Ishikawa (cell line): Measurements from ENCODE around the gene NUTM2F.
"Not testable (repeated sequence)": the region's sequence is repeated elsewhere in the genome, so short reads cannot be mapped to it uniquely, and the experiment has no call there.

Experiments used
- CEBPB ChIP-seq: IDR thresholded peaks from 2 replicates; pipeline ENCODE4 v1.6.1; 2012
- CREB1 ChIP-seq: IDR thresholded peaks from 2 replicates; pipeline ENCODE4 v1.6.1; 2012; ENCODE audit warnings: low read depth
- EGR1 ChIP-seq: IDR thresholded peaks from 2 replicates; pipeline ENCODE4 v1.6.1; 2012
- EP300 ChIP-seq: IDR thresholded peaks from 2 replicates; pipeline ENCODE4 v1.6.1; 2012; ENCODE audit warnings: borderline replicate concordance
- FOXM1 ChIP-seq: IDR thresholded peaks from 2 replicates; pipeline ENCODE4 v1.6.1; 2012; ENCODE audit warnings: low read depth, borderline replicate concordance
- NFIC ChIP-seq: IDR thresholded peaks from 2 replicates; pipeline ENCODE4 v1.6.1; 2012
- RAD21 ChIP-seq: IDR thresholded peaks from 2 replicates; pipeline ENCODE4 v1.6.1; 2012; ENCODE audit warnings: low read depth
- TAF1 ChIP-seq: IDR thresholded peaks from 2 replicates; pipeline ENCODE4 v1.6.1; 2012; ENCODE audit warnings: low read depth, mild to moderate bottlenecking
- TCF12 ChIP-seq: IDR thresholded peaks from 2 replicates; pipeline ENCODE4 v1.6.1; 2012; ENCODE audit warnings: low read depth
- TEAD4 ChIP-seq: IDR thresholded peaks from 2 replicates; pipeline ENCODE4 v1.6.1; 2012
- YY1 ChIP-seq: IDR thresholded peaks from 2 replicates; pipeline ENCODE4 v1.6.1; 2012; ENCODE audit warnings: low read depth
- ZBTB7A ChIP-seq: IDR thresholded peaks from 2 replicates; pipeline ENCODE4 v1.6.1; 2012; ENCODE audit warnings: low read depth
- TF ChIP-seq, protein P1 (sequence below): IDR thresholded peaks from 2 replicates; pipeline ENCODE4 v1.6.1; 2012
- TF ChIP-seq, protein P2 (sequence below): IDR thresholded peaks from 2 replicates; pipeline ENCODE4 v1.6.1; 2012
- TF ChIP-seq, protein P3 (sequence below): IDR thresholded peaks from 2 replicates; pipeline ENCODE4 v1.6.1; 2012; ENCODE audit warnings: low read depth, mild to moderate bottlenecking

The NUTM2F gene, protein sequence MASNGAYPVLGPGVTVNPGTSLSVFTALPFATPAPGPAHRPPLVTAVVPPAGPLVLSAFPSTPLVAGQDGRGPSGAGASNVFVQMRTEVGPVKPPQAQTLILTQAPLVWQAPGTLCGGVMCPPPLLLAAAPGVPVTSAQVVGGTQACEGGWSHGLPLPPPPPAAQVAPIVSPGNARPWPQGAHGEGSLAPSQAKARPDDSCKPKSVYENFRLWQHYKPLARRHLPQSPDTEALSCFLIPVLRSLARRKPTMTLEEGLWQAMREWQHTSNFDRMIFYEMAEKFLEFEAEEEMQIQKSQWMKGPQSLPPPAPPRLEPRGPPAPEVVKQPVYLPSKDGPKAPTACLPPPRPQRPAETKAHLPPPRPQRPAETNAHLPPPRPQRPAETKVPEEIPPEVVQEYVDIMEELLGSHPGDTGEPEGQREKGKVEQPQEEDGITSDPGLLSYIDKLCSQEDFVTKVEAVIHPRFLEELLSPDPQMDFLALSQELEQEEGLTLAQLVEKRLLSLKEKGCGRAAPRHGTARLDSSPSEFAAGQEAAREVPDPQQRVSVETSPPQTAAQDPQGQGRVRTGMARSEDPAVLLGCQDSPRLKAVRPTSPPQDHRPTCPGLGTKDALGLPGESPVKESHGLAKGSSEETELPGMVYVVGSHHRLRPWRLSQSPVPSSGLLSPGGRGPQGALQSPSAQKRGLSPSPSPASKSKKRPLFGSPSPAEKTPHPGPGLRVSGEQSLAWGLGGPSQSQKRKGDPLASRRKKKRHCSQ

DNA sequence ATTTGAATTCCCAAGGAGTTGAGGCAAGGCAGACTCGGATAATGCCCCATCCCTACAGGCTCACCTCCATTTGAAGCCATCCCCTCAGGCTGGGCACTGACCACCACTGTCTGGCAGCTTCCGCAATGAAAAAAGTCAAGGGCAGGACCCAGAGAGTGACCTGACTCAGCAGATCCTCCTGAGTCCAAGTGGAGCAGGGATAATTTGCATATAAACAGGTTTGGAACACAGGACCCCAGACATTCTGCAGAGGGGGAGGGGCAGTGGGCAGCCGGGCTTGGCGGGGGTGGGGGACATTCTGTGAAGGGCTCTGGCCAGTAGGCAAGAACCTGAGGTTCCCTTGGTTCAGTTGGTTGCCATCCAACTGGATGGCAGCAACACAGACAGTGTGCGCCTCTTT, at the start of gene NUTM2F:
NUTM2F (minus strand) TSS at position 101 of the 400 bp plus-strand sequence; CDS start at position 80, 21 bp downstream.
- TF ChIP-seq CEBPB, TCF12, RAD21: not testable (repeated sequence)

DNA sequence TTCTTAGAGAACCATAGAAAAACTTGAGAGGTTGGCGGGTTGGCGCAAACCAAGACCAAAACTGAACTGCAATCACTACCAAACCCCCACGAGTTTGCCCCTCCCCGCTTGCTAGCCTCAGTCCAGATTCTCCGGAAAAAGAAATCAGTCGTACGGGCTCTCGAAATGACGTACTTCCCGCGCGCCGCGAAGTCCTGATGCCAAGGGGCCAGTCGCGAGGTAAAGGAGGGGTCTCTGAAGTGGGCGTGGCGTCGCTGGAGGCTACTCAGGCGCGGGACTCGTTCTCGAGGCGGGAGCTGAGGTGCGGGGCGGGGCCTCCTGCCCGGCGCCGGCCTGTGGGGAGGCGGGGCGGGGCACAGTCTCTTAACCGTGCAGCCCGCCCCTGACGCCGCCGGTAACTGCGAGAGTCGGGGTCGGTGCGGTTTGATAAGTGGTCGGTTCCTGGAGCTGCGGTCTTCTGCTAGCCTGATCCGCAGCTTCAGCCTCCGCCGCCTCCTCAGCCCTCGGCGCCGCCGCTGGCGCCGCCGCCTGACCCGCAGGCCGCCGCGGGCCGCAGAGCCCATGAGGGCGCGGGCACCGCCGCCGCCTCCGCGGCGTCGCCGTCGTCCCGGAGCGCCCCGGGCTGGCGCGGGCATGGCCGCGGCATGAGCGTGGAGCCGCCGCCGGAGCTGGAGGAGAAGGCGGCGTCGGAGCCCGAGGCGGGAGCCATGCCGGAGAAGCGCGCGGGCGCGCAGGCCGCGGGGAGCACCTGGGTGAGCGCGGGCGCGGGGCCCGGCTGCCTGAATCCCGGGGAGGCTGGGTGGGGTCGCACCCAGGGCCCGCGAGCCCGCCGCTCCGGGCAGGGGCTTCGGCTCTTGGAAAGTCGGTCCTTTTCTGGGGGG, 46.0 kb upstream of the NUTM2F start:
- peak; percentile 84 for TF ChIP-seq CREB1

DNA sequence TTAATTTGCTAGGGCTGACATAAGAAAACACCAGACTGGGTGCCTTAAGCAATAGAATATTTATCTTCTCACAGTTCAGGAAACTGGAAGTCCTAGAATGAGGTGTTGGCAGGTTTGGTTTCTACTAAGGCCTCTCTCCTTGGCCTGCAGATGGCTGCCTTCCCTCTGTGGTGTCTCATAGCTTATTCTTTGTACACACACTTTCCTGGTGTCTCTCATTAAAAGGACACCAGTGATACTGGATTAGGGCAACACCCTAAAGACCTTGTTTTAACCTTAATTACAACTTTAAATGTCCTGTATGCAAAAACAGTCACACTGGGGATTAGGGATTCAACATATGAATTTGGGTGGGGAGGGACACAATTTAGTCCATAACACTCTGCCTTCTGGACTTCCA, 25.1 kb downstream of the NUTM2F start:
- TF ChIP-seq TEAD4: no peak
- no peak for TF ChIP-seq EP300
- TF ChIP-seq, protein P1, sequence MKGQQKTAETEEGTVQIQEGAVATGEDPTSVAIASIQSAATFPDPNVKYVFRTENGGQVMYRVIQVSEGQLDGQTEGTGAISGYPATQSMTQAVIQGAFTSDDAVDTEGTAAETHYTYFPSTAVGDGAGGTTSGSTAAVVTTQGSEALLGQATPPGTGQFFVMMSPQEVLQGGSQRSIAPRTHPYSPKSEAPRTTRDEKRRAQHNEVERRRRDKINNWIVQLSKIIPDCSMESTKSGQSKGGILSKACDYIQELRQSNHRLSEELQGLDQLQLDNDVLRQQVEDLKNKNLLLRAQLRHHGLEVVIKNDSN: no peak
- TF ChIP-seq EGR1: no peak
- TF ChIP-seq, protein P2, sequence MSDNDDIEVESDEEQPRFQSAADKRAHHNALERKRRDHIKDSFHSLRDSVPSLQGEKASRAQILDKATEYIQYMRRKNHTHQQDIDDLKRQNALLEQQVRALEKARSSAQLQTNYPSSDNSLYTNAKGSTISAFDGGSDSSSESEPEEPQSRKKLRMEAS: no peak

DNA sequence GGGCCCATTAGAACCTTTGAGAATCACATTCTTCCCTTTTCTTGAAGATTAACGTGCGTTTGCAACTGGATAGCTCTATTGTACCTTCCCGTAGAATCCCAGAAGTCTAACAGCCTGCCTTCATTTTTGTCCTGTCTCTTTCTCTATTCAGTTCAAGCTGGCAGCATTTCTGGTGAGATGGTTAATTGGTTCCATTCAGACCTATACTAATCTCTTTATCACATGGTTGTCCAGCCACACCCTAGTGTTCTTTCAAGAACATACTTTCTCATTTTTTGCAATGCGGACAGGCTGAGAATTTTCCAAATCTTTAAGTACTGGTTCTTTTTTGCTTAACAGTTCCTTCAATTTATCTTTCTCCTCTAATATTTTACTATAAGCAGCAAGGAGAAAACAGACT, 26.0 kb downstream of the NUTM2F start:
- TF ChIP-seq FOXM1: no peak
- no peak for TF ChIP-seq NFIC
- no peak for TF ChIP-seq CEBPB
- no peak for TF ChIP-seq RAD21
- TF ChIP-seq, protein P1: no peak
- TF ChIP-seq EGR1: no peak
- no peak for TF ChIP-seq YY1
- TF ChIP-seq, protein P3, sequence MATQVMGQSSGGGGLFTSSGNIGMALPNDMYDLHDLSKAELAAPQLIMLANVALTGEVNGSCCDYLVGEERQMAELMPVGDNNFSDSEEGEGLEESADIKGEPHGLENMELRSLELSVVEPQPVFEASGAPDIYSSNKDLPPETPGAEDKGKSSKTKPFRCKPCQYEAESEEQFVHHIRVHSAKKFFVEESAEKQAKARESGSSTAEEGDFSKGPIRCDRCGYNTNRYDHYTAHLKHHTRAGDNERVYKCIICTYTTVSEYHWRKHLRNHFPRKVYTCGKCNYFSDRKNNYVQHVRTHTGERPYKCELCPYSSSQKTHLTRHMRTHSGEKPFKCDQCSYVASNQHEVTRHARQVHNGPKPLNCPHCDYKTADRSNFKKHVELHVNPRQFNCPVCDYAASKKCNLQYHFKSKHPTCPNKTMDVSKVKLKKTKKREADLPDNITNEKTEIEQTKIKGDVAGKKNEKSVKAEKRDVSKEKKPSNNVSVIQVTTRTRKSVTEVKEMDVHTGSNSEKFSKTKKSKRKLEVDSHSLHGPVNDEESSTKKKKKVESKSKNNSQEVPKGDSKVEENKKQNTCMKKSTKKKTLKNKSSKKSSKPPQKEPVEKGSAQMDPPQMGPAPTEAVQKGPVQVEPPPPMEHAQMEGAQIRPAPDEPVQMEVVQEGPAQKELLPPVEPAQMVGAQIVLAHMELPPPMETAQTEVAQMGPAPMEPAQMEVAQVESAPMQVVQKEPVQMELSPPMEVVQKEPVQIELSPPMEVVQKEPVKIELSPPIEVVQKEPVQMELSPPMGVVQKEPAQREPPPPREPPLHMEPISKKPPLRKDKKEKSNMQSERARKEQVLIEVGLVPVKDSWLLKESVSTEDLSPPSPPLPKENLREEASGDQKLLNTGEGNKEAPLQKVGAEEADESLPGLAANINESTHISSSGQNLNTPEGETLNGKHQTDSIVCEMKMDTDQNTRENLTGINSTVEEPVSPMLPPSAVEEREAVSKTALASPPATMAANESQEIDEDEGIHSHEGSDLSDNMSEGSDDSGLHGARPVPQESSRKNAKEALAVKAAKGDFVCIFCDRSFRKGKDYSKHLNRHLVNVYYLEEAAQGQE: no peak
- TF ChIP-seq ZBTB7A: no peak
- TF ChIP-seq TAF1: no peak
- no peak for TF ChIP-seq TCF12
- TF ChIP-seq CREB1: no peak

DNA sequence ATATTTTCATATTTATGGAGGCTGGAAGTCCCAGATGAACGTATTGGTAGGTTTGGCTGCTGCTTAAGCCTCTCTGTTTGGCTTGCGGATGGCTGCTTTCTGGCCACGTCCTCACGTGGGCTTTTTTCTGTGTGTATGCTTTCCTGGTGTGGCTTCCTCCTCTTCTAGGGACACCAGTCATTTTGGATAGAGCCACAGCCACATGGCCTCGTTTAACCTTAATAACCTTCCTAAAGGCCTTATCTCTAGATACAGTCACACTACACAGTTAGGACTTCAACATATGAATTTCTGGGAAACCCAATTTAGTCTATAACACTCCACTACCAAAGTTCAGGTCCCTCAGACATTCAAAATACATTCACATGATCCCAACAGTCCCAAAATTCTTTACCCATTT, 26.9 kb downstream of the NUTM2F start:
- TF ChIP-seq CREB1: no peak
- TF ChIP-seq, protein P1: no peak
- no peak for TF ChIP-seq ZBTB7A
- no peak for TF ChIP-seq TAF1
- no peak for TF ChIP-seq FOXM1
- TF ChIP-seq EP300: no peak
- no peak for TF ChIP-seq NFIC
- TF ChIP-seq, protein P2: no peak
- no peak for TF ChIP-seq CEBPB
- TF ChIP-seq TCF12: no peak

DNA sequence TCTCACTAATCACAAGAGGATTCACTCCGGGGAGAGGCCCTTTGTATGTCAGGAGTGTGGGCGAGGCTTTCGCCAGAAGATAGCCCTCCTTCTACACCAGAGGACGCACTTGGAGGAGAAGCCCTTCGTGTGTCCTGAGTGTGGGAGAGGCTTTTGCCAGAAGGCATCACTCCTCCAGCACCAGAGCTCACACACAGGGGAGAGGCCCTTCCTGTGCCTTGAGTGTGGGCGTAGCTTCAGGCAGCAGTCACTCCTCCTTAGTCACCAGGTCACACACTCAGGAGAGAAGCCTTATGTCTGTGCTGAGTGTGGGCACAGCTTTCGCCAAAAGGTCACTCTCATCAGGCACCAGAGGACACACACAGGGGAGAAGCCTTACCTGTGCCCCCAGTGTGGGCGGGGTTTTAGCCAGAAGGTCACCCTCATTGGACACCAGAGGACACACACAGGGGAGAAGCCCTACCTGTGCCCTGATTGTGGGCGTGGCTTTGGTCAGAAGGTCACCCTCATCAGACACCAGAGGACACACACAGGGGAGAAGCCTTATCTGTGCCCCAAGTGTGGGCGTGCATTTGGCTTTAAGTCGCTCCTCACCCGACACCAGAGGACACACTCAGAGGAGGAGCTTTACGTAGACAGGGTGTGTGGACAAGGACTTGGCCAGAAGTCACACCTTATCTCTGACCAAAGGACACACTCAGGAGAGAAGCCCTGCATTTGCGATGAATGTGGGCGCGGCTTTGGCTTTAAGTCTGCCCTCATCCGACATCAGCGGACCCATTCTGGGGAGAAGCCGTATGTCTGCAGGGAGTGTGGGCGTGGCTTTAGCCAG, 27.8 kb downstream of the NUTM2F start:
- TF ChIP-seq TCF12: no peak
- no peak for TF ChIP-seq CEBPB
- TF ChIP-seq, protein P1: no peak
- TF ChIP-seq CREB1: no peak
- no peak for TF ChIP-seq TEAD4
- TF ChIP-seq FOXM1: no peak
- TF ChIP-seq, protein P3: no peak
